A549 (cell line): Measurements from ENCODE around the gene PELI2. TPM values are rescaled to one million over a fixed set of nuclear protein-coding genes. Genes with fewer than 3 reads are reported as not detected.

ENCODE experiments used
- ATAC-seq, 2 experiments: fragments of 200-7000 bp in 1 of 2; fragments of >200 bp in 1 of 2; cut with Nextera tagmentation in 1 of 2; cut with Tn5 transposase in 1 of 2; 3 replicates each; pipeline versions ENCODE4 v1.8.0 to v1.9.1; 2018 to 2020; ENCODE audit warnings: mild to moderate bottlenecking in 1 of 2, moderate library complexity in 1 of 2
- CTCF ChIA-PET: fragments of 300-600 bp; sonication (Branson Sonifier 250); formaldehyde crosslinking; extraction: SDS; loops from one replicate; lab custom pipeline; 2021; ENCODE audit warnings: antibody characterized with exemption, inconsistent platforms; lab: Yijun Ruan, JAX
- POLR2A ChIA-PET: fragments of 350-600 bp; formaldehyde crosslinking; extraction: SDS; loops from one replicate; lab custom pipeline; 2021; ENCODE audit warnings: antibody characterized with exemption, inconsistent platforms; lab: Yijun Ruan, JAX
- DNase-seq, 2 experiments: peaks; one replicate each; pipeline versions ENCODE4 v3.0.0 to v3.0.0-alpha.2; 2011 to 2016; ENCODE audit warnings: low read depth in 1 of 2, low spot score in 1 of 2
- FAIRE-seq: peaks from 2 replicates; lab custom pipeline; 2011; peaks lifted over from hg19 to GRCh38; lab: Jason Lieb, UNC
- H3K27ac ChIP-seq, 2 experiments: fragments of >200 bp; sonication (Bioruptor Twin); formaldehyde crosslinking; 3 replicates each; pipeline ENCODE4 v1.5.1; 2016 to 2017
- H3K4me1 ChIP-seq: fragments of >200 bp; sonication (Bioruptor Twin); formaldehyde crosslinking; 3 replicates; pipeline ENCODE4 v1.6.1; 2016
- H3K4me2 ChIP-seq: fragments of >200 bp; sonication (Bioruptor Twin); formaldehyde crosslinking; 3 replicates; pipeline ENCODE4 v1.6.1; 2016
- H3K4me3 ChIP-seq: fragments of >200 bp; sonication (Bioruptor Twin); formaldehyde crosslinking; 3 replicates; pipeline ENCODE4 v1.5.1; 2016
- H3K9me3 ChIP-seq: fragments of >200 bp; sonication (Bioruptor Twin); formaldehyde crosslinking; 3 replicates; pipeline ENCODE4 v1.6.1; 2016
- ATOH8 ChIP-seq: fragments of 250-450 bp; sonication (Bioruptor Pico); IDR thresholded peaks from 2 replicates; pipeline ENCODE4 v1.5.0; 2020; ENCODE audit warnings: low read depth, mild to moderate bottlenecking, moderate library complexity
- BHLHE40 ChIP-seq: IDR thresholded peaks from 2 replicates; pipeline ENCODE4 v1.6.1; 2012; ENCODE audit warnings: low read depth, low read length, inconsistent platforms
- CBX8 ChIP-seq: fragments of 200-600 bp; sonication (generic); IDR thresholded peaks from 2 replicates; pipeline ENCODE4 v1.6.1; 2016
- E2F6 ChIP-seq: IDR thresholded peaks from 2 replicates; pipeline ENCODE4 v1.6.1; 2012; ENCODE audit warnings: low read depth, borderline replicate concordance
- ELK1 ChIP-seq: fragments of 150-350 bp; IDR thresholded peaks from 2 replicates; pipeline ENCODE4 v1.6.1; 2014; ENCODE audit warnings: low read depth, mild to moderate bottlenecking, low read length
- FOSB ChIP-seq: fragments of 250-450 bp; sonication (Bioruptor Pico); IDR thresholded peaks from 2 replicates; pipeline ENCODE4 v1.5.0; 2020; ENCODE audit warnings: mild to moderate bottlenecking, moderate library complexity
- HMGXB4 ChIP-seq: fragments of 250-450 bp; sonication (Bioruptor Pico); IDR thresholded peaks from 2 replicates; pipeline ENCODE4 v1.5.0; 2021; ENCODE audit warnings: mild to moderate bottlenecking, moderate library complexity, borderline replicate concordance
- MYC ChIP-seq: IDR thresholded peaks from 2 replicates; pipeline ENCODE4 v1.6.1; 2012; ENCODE audit warnings: mild to moderate bottlenecking, inconsistent platforms, low read length, improper control_type of control experiment, borderline replicate concordance
- POLR2AphosphoS2 ChIP-seq: conservative IDR thresholded peaks from 2 replicates; pipeline ENCODE4 v1.6.1; 2012; ENCODE audit warnings: low read length, improper control_type of control experiment, inconsistent platforms
- REST ChIP-seq: fragments of 200-600 bp; sonication (generic); IDR thresholded peaks from 2 replicates; pipeline ENCODE4 v1.6.1; 2016; ENCODE audit warnings: antibody characterized with exemption, mild to moderate bottlenecking, moderate library complexity
- SMC3 ChIP-seq: fragments of >200 bp; sonication (Bioruptor Twin); formaldehyde crosslinking; IDR thresholded peaks from 3 replicates; pipeline ENCODE4 v1.6.1; 2018; ENCODE audit warnings: inconsistent platforms
- USF2 ChIP-seq: fragments of 450-650 bp; IDR thresholded peaks from 2 replicates; pipeline ENCODE4 v1.6.1; 2014; ENCODE audit warnings: antibody characterized with exemption
- ZFP36 ChIP-seq: fragments of 450-650 bp; IDR thresholded peaks from 2 replicates; pipeline ENCODE4 v1.6.1; 2014; ENCODE audit warnings: borderline replicate concordance; ENCODE audit not compliant: partially characterized antibody
- WGBS: methylation state at CpG from one replicate; pipeline ENCODE4 v1.1.6; 2017; ENCODE audit errors: missing lambda C conversion rate; 5-methylcytosine and 5-hydroxymethylcytosine counted together
- polyA plus RNA-seq, 4 experiments: library from polyadenylated mRNA; depleted of rRNA in 3 of 4; stranded (reverse); fragments of >200 nt; fragmentation: RNase III in 1 of 4; extraction: RNeasy Plus Mini Kit Qiagen cat#74134 plus additional on column Dnase treatment in 1 of 4; gene quantifications; 2 replicates in 3 of 4; 3 replicates in 1 of 4; pipeline ENCODE4 v1.2.3, GENCODE V29; 2011 to 2017

PELI2 gene
- polyA plus RNA-seq, 2 of the 4 experiments (the other 2 are of a cell fraction), result 0.93 to 7.2 TPM

- FAIRE-seq (no peak), ATAC-seq (no peak), DNase-seq (no peak)
- H3K27ac ChIP-seq, result no peak overlapping the region
- no peaks in the 10 kb centered on the region for H3K9me3 ChIP-seq
- H3K4me1 ChIP-seq, result peaks cover 11% of the 10 kb centered on the region
- ChIA-PET POLR2A (no interaction called here), CTCF (interaction anchor here (0.7 to 1.9 kb wide), 5 partner anchors 10 to 1782 kb away, joined by 3 to 6 read pairs (median 3); no protein-coding TSS in a partner anchor)
- H3K4me2 ChIP-seq, result no peak overlapping the region
- TF ChIP-seq HMGXB4 (CRISPR knock-in tag) (no peak), ELK1 (no peak), SMC3 (no peak), BHLHE40 (no peak), POLR2AphosphoS2 (no peak), MYC (no peak)
- WGBS, result 77% methylated on average over 2 of the region's 2 CpGs
- no peak overlapping the region for H3K4me3 ChIP-seq
Observed at GRCh38 chr14:56211844-56212243, 93.6 kb downstream of the PELI2 start.

GRCh38 chr14:56212521-56212920 is 94.3 kb downstream of the PELI2 start:
- WGBS, result 62% methylated on average over 2 of the region's 2 CpGs
- POLR2A ChIA-PET, result no interaction called here
- Histone ChIP-seq H3K4me1 (peaks cover 16% of the 10 kb centered on the region), H3K4me3 (no peak overlapping the region), H3K4me2 (no peak overlapping the region), H3K9me3 (no peaks in the 10 kb centered on the region), H3K27ac (no peak overlapping the region)
- DNase-seq (no peak), ATAC-seq (no peak; a peak in 1 of 6 replicates), FAIRE-seq (no peak)
- TF ChIP-seq REST (no peak), CBX8 (no peak), ZFP36 (no peak), ATOH8 (CRISPR knock-in tag) (no peak), USF2 (no peak), FOSB (CRISPR knock-in tag) (no peak), E2F6 (no peak)
- CTCF ChIA-PET, result interaction anchor here (0.5 to 1.9 kb wide), 4 partner anchors 9 to 1783 kb away, joined by 3 to 6 read pairs (median 4); no protein-coding TSS in a partner anchor
